Kidney epithelial cell (primary cell): ENCODE results near the gene AOC1. TPM values are rescaled to one million over a fixed set of nuclear protein-coding genes. Genes with fewer than 3 reads are reported as not detected.
"Not testable (repeated sequence)": the region's sequence is repeated elsewhere in the genome, so short reads cannot be mapped to it uniquely, and the experiment has no call there.

Experiments
- DNase-seq: peaks from one replicate; pipeline ENCODE4 v3.0.0-alpha.2; 2010; ENCODE audit warnings: low read depth
- H3K27me3 ChIP-seq: 2 replicates; pipeline ENCODE4 v1.6.0; 2011; ENCODE audit warnings: low read length; ENCODE audit not compliant: control insufficient read depth, insufficient read depth
- H3K36me3 ChIP-seq: 2 replicates; pipeline ENCODE4 v1.5.1; 2011; ENCODE audit warnings: low read length; ENCODE audit not compliant: control insufficient read depth, insufficient read depth
- H3K4me3 ChIP-seq: 2 replicates; pipeline ENCODE4 v1.5.1; 2011; ENCODE audit warnings: low read depth, mild to moderate bottlenecking, control low read depth, low read length
- CTCF ChIP-seq: IDR thresholded peaks from 2 replicates; pipeline ENCODE4 v1.5.1; 2011; ENCODE audit warnings: mild to moderate bottlenecking, moderate library complexity, low read length, control low read depth, inconsistent platforms; ENCODE audit not compliant: insufficient read depth, poor library complexity, severe bottlenecking
- total RNA-seq: library from RNA; depleted of rRNA; stranded (reverse); fragments of >200 nt; gene quantifications from 2 replicates; pipeline ENCODE4 v1.2.3, GENCODE V29; 2015

Gene AOC1
- total RNA-seq, 1 donor from 2014 or later, result 1.0 TPM

- Histone ChIP-seq H3K27me3 (peaks cover 10% of the 10 kb centered on the region), H3K4me3 (no peak overlapping the region), H3K36me3 (no peaks in the 10 kb centered on the region)
- TF ChIP-seq CTCF, result no peak
- DNase-seq, result no peak
Measured at GRCh38 chr7:150806863-150807262, 45.5 kb upstream of the AOC1 start.

- not testable (repeated sequence) for H3K27me3 ChIP-seq, DNase-seq, H3K36me3 ChIP-seq, H3K4me3 ChIP-seq
Measured at GRCh38 chr7:150807616-150808438, 44.5 kb upstream of the AOC1 start.

GRCh38 chr7:150814328-150815001, 37.9 kb upstream of the AOC1 start:
- no peak overlapping the region for H3K4me3 ChIP-seq
- H3K36me3 ChIP-seq, result no peaks in the 10 kb centered on the region
- H3K27me3 ChIP-seq, result no peaks in the 10 kb centered on the region
- TF ChIP-seq CTCF, result no peak
- DNase-seq, result no peak

- no peak overlapping the region for H3K4me3 ChIP-seq
- no peak for TF ChIP-seq CTCF
- no peaks in the 10 kb centered on the region for H3K36me3 ChIP-seq
- DNase-seq, result no peak
- H3K27me3 ChIP-seq, result no peaks in the 10 kb centered on the region
Measured at GRCh38 chr7:150818971-150819370, 33.3 kb upstream of the AOC1 start.

- Histone ChIP-seq H3K4me3 (no peak overlapping the region), H3K27me3 (no peaks in the 10 kb centered on the region), H3K36me3 (no peaks in the 10 kb centered on the region)
- no peak for TF ChIP-seq CTCF
- DNase-seq, result no peak
Measured at GRCh38 chr7:150820148-150820547, 32.2 kb upstream of the AOC1 start.

- no peaks in the 10 kb centered on the region for H3K27me3 ChIP-seq
Measured at GRCh38 chr7:150820578-150821198, 31.6 kb upstream of the AOC1 start.

More at GRCh38 chr7:150820578-150821198, 31.6 kb upstream of the AOC1 start:
- no peak for TF ChIP-seq CTCF
- no peak for DNase-seq
- Histone ChIP-seq H3K36me3 (no peaks in the 10 kb centered on the region), H3K4me3 (no peak overlapping the region)
